Measurements from ENCODE around the gene SOX6.

SOX6 gene

DNA sequence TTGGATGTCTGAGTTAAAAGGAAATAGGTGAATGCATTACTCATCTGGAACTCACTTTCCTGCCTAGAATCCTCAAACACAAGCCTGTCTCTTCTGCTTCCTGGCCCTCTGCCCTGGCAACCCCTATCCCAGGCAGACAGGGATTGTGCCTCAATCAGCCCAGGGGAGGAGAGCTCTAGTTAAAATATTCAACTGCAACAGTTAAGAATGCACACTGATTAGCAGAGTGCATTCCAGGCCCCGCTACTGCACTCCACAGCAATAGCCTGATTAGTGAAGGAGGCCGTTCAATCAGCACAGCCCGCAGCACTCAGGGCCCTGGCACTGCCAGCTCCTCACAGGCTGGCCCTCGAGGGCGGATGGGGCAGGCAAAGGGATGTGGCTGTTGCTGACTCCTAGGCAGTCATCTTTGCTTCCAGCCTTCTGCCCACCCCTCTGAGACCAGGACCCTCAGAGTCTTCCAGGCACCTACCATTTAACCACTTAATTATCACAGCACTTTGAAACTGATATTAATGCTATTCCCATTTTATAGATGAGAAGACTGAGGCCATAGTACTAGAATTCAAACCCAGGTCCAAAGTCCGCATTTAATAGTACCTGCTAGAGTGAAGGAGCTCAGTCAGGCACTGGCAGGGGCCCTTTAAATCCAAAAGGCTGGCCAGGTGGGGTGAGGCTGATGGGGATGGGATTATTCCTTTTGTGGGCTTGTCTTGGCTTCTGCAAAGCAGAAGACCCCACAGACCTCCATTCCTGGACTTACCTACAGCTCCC is 435.3 kb downstream of the SOX6 start:
- no peak for DNase-seq

DNA sequence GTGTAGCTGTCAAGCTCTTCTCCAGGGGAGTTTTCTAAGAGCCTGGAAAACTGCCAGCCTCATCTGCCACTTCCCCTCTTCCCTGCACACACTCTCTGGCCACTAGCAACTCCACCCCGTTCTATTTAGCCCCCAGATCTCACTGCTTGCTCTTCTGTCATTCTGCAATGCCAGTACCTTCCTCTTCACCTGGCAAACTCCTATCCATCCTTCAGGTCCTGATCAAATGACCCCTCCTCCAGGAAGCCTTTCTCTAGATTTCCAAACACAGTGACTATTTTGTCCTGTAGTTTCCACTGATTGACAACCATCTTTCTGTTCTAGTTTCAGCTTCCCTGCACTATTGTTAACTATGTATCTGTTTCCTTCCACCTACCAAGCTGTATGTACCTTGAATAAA is 437.7 kb downstream of the SOX6 start:
- peak; percentile 94 for DNase-seq

DNA sequence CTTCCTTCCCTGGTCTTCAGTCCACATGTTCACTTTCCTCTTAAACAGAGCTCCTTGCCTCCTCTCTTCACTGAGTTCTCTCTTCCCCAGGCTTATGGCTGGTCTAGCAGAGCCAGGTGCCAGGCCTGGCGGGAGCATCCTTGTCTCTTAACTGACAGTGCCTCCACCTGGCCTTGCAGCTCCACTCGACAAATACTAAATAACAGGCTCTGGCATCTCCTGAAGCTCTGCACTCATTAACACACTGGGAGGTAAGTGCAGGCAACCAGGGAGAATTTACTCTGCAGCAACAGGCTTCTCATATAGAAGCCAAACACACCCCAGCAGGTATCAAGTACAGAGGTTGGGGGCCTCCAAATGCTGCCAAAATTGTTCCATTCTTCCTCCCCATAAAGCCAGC is 438.1 kb downstream of the SOX6 start:
- peak; percentile 94 for DNase-seq

Measured in NCI-H1105 treated with DMSO at 0.1 percent for 48 hours (cell line).